ENCODE measurements around the gene IL15. TPM values are rescaled to one million over a fixed set of nuclear protein-coding genes. Genes with fewer than 3 reads are reported as not detected.
"Not testable (repeated sequence)": the region's sequence is repeated elsewhere in the genome, so short reads cannot be mapped to it uniquely, and the experiment has no call there.

Gene IL15
- total RNA-seq, 1 donor from 2014 or later, result 11.5 TPM

GRCh38 chr4:141605425-141605856 is 30.9 kb upstream of the IL15 start:
- no peaks in the 10 kb centered on the region for H3K27me3 ChIP-seq
- intact Hi-C loops (cut with DNase I), result no loop called here
- no peak for DNase-seq (ENCODE audit: extremely low spot score in 2 of 2)

GRCh38 chr4:141609243-141609642 is 27.1 kb upstream of the IL15 start:
- DNase-seq (ENCODE audit: extremely low spot score in 2 of 2), result no peak
- no peak overlapping the region for H3K27ac ChIP-seq
- no peaks in the 10 kb centered on the region for H3K4me1 ChIP-seq
- no peaks in the 10 kb centered on the region for H3K9me3 ChIP-seq
- intact Hi-C loops (cut with DNase I), result no loop called here
- TF ChIP-seq POLR2AphosphoS5 (IDR thresholded peaks at IDR 0.05; ENCODE audit: insufficient read depth in 1 of 2, low read depth in 1 of 2) (no peak), POLR2A (IDR thresholded peaks at IDR 0.05) (no peak), CTCF (IDR thresholded peaks at IDR 0.05) (no peak)
- no peaks in the 10 kb centered on the region for H3K36me3 ChIP-seq
- no peak overlapping the region for H3K4me3 ChIP-seq
- H3K27me3 ChIP-seq, result no peaks in the 10 kb centered on the region

More at GRCh38 chr4:141605425-141605856, 30.9 kb upstream of the IL15 start:
- H3K36me3 ChIP-seq, result no peaks in the 10 kb centered on the region
- H3K4me3 ChIP-seq, result no peak overlapping the region
- H3K4me1 ChIP-seq, result no peaks in the 10 kb centered on the region
- TF ChIP-seq POLR2A (IDR thresholded peaks at IDR 0.05) (no peak), POLR2AphosphoS5 (IDR thresholded peaks at IDR 0.05; ENCODE audit: insufficient read depth in 1 of 2, low read depth in 1 of 2) (no peak), CTCF (IDR thresholded peaks at IDR 0.05) (no peak)
- no peaks in the 10 kb centered on the region for H3K9me3 ChIP-seq
- no peak overlapping the region for H3K27ac ChIP-seq

GRCh38 chr4:141610365-141610764 is 26.0 kb upstream of the IL15 start:
- TF ChIP-seq CTCF (IDR thresholded peaks at IDR 0.05) (no peak), POLR2A (IDR thresholded peaks at IDR 0.05) (no peak), POLR2AphosphoS5 (IDR thresholded peaks at IDR 0.05; ENCODE audit: insufficient read depth in 1 of 2, low read depth in 1 of 2) (no peak)
- no peak for DNase-seq (ENCODE audit: extremely low spot score in 2 of 2)
- H3K4me1 ChIP-seq, result no peaks in the 10 kb centered on the region
- H3K27ac ChIP-seq, result no peak overlapping the region
- intact Hi-C loops (cut with DNase I), result no loop called here
- no peaks in the 10 kb centered on the region for H3K9me3 ChIP-seq
- H3K27me3 ChIP-seq, result no peaks in the 10 kb centered on the region
- no peak overlapping the region for H3K4me3 ChIP-seq
- no peaks in the 10 kb centered on the region for H3K36me3 ChIP-seq

- intact Hi-C loops (cut with DNase I), result no loop called here
Measured at GRCh38 chr4:141614878-141615586, 21.4 kb upstream of the IL15 start.

GRCh38 chr4:141615587-141615918 is 20.8 kb upstream of the IL15 start:
- DNase-seq (ENCODE audit: extremely low spot score in 2 of 2); H3K4me3 ChIP-seq; H3K27me3 ChIP-seq: not testable (repeated sequence)

More at GRCh38 chr4:141614878-141615586, 21.4 kb upstream of the IL15 start:
- TF ChIP-seq POLR2A (IDR thresholded peaks at IDR 0.05), result no peak
- no peak for TF ChIP-seq CTCF (IDR thresholded peaks at IDR 0.05)
- no peak for TF ChIP-seq POLR2AphosphoS5 (IDR thresholded peaks at IDR 0.05; ENCODE audit: insufficient read depth in 1 of 2, low read depth in 1 of 2)
- Histone ChIP-seq H3K9me3 (no peaks in the 10 kb centered on the region), H3K36me3 (no peaks in the 10 kb centered on the region), H3K27me3 (no peaks in the 10 kb centered on the region), H3K27ac (no peak overlapping the region), H3K4me1 (no peaks in the 10 kb centered on the region), H3K4me3 (no peak overlapping the region)
- DNase-seq (ENCODE audit: extremely low spot score in 2 of 2), result no peak

More at GRCh38 chr4:141615587-141615918, 20.8 kb upstream of the IL15 start:
- H3K36me3 ChIP-seq; H3K27ac ChIP-seq; intact Hi-C loops (cut with DNase I); H3K9me3 ChIP-seq; H3K4me1 ChIP-seq: not testable (repeated sequence)
